Measurements from ENCODE around the gene TPCN1. TPM values are rescaled to one million over a fixed set of nuclear protein-coding genes. Genes with fewer than 3 reads are reported as not detected.

TPCN1 gene
- total and polyA plus RNA-seq, 9 donors: 28.0 to 65.6 (median 47.6) TPM

- Histone ChIP-seq H3K27ac (no peak overlapping the region), H3K36me3 (no peaks in the 10 kb centered on the region), H3K9me3 (no peaks in the 10 kb centered on the region), H3K4me1 (ENCODE audit: insufficient read depth) (peaks cover 1% of the 10 kb centered on the region), H3K27me3 (no peaks in the 10 kb centered on the region), H3K4me3 (no peak overlapping the region)
- no peak for DNase-seq
- intact Hi-C loops (cut with DNase I): no loop called here
- TF ChIP-seq EP300 (IDR thresholded peaks at IDR 0.05) (no peak), CTCF (IDR thresholded peaks at IDR 0.05) (no peak), POLR2A (IDR thresholded peaks at IDR 0.05) (no peak)
- WGBS, 3 donors: 86 to 88% (median 86%) methylated on average over 17 of the region's 17 CpGs
These were observed 70.3 kb downstream of the TPCN1 start for GRCh38 chr12:113291586-113291985.

GRCh38 chr12:113292091-113292490 lies 70.8 kb downstream of the TPCN1 start:
- DNase-seq: no peak
- Histone ChIP-seq H3K36me3 (no peaks in the 10 kb centered on the region), H3K9me3 (no peaks in the 10 kb centered on the region), H3K4me3 (no peak overlapping the region), H3K27me3 (no peaks in the 10 kb centered on the region), H3K27ac (no peak overlapping the region), H3K4me1 (ENCODE audit: insufficient read depth) (peaks cover 2% of the 10 kb centered on the region)
- TF ChIP-seq POLR2A (IDR thresholded peaks at IDR 0.05): no peak
- TF ChIP-seq EP300 (IDR thresholded peaks at IDR 0.05): no peak
- TF ChIP-seq CTCF (IDR thresholded peaks at IDR 0.05): no peak
- intact Hi-C loops (cut with DNase I): no loop called here
- WGBS, 3 donors: 67 to 71% (median 69%) methylated on average over 6 of the region's 6 CpGs

- Histone ChIP-seq H3K4me1 (ENCODE audit: insufficient read depth) (peaks cover 4% of the 10 kb centered on the region), H3K36me3 (no peaks in the 10 kb centered on the region), H3K27me3 (no peaks in the 10 kb centered on the region), H3K27ac (no peak overlapping the region), H3K9me3 (no peaks in the 10 kb centered on the region), H3K4me3 (no peak overlapping the region)
- 82 to 85% (median 82%) methylated on average over 7 of the region's 7 CpGs for WGBS, 3 donors
- intact Hi-C loops (cut with DNase I): no loop called here
- no peak for DNase-seq
- TF ChIP-seq EP300 (IDR thresholded peaks at IDR 0.05): no peak
- no peak for TF ChIP-seq CTCF (IDR thresholded peaks at IDR 0.05)
- no peak for TF ChIP-seq POLR2A (IDR thresholded peaks at IDR 0.05)
These were observed 71.3 kb downstream of the TPCN1 start for GRCh38 chr12:113292547-113292946.

GRCh38 chr12:113293100-113293499 lies 71.8 kb downstream of the TPCN1 start:
- intact Hi-C loops (cut with DNase I): no loop called here
- no peak overlapping the region for H3K4me3 ChIP-seq

More at GRCh38 chr12:113293100-113293499, 71.8 kb downstream of the TPCN1 start:
- 80 to 91% (median 87%) methylated on average over 10 of the region's 10 CpGs for WGBS, 3 donors
- Histone ChIP-seq H3K27me3 (no peaks in the 10 kb centered on the region), H3K4me1 (ENCODE audit: insufficient read depth) (peaks cover 6% of the 10 kb centered on the region), H3K36me3 (no peaks in the 10 kb centered on the region), H3K9me3 (no peaks in the 10 kb centered on the region), H3K27ac (no peak overlapping the region)
- DNase-seq: no peak
- TF ChIP-seq CTCF (IDR thresholded peaks at IDR 0.05): no peak
- no peak for TF ChIP-seq POLR2A (IDR thresholded peaks at IDR 0.05)
- TF ChIP-seq EP300 (IDR thresholded peaks at IDR 0.05): no peak

All from ovary (tissue), 9 donors.